Gastrocnemius medialis (tissue), 4 donors: ENCODE measurements around the gene EGFLAM.

Experiments used
- POLR2A ChIP-seq, 2 donors: fragments of 450-650 bp; IDR thresholded peaks; one replicate each; pipeline ENCODE4 v1.6.1; 2017; ENCODE audit warnings: antibody characterized with exemption in 2 of 2, mild to moderate bottlenecking in 2 of 2, moderate library complexity in 2 of 2
- TF ChIP-seq, protein P1 (sequence below), 5 experiments: fragments of 450-650 bp in 3 of 5; fragments of 200-600 bp in 2 of 5; sonication (generic) in 2 of 5; IDR thresholded peaks in 4 of 5; conservative IDR thresholded peaks in 1 of 5; 1 replicate in 4 of 5; 2 replicates in 1 of 5; pipeline ENCODE4 v1.5.1; 2016 to 2019; ENCODE audit warnings: antibody characterized with exemption in 5 of 5, mild to moderate bottlenecking in 3 of 5, moderate library complexity in 3 of 5

DNA sequence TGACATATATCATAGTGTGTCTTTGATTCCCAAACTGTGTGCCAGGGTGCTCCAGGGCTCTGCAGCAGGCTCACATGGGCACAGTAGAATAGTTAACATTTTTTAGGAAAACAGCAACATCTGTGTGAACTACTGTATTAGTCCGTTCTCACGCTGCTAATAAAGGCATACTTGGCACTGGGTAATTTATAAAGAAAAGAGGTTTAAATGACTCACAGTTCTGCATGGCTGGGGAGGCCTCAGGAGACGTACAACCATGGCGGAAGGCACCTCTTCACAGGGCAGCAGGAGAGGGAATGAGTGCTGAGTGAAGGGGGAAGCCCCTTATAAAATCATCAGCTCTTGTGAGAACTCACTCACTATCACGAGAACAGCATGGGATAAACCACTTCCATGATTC, 82.7 kb downstream of the EGFLAM start:
- no peak for TF ChIP-seq POLR2A (IDR thresholded peaks at IDR 0.05)
- TF ChIP-seq, protein P1, sequence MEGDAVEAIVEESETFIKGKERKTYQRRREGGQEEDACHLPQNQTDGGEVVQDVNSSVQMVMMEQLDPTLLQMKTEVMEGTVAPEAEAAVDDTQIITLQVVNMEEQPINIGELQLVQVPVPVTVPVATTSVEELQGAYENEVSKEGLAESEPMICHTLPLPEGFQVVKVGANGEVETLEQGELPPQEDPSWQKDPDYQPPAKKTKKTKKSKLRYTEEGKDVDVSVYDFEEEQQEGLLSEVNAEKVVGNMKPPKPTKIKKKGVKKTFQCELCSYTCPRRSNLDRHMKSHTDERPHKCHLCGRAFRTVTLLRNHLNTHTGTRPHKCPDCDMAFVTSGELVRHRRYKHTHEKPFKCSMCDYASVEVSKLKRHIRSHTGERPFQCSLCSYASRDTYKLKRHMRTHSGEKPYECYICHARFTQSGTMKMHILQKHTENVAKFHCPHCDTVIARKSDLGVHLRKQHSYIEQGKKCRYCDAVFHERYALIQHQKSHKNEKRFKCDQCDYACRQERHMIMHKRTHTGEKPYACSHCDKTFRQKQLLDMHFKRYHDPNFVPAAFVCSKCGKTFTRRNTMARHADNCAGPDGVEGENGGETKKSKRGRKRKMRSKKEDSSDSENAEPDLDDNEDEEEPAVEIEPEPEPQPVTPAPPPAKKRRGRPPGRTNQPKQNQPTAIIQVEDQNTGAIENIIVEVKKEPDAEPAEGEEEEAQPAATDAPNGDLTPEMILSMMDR (IDR thresholded peaks at IDR 0.05 in 4 of 5, conservative IDR thresholded peaks at IDR 0.05 in 1 of 5), result no peak
